K562 (cell line): ENCODE measurements around the gene ENTR1. TPM values are rescaled to one million over a fixed set of nuclear protein-coding genes. Genes with fewer than 3 reads are reported as not detected.
A peak's percentile ranks its signal among the peaks of the same experiment; 100 is the strongest.

Source experiments
- ATAC-seq: fragments of 200-7000 bp; cut with Tn5 transposase; 3 replicates; pipeline ENCODE4 v1.9.1; 2020; ENCODE audit warnings: moderate library complexity
- BruUV-seq: library from RNA; stranded (reverse); fragments of 400-500 nt; replicated peaks from 2 replicates; lab custom pipeline; 2021; lab: Mats Ljungman, UMichigan
- CTCF ChIA-PET: fragments of 300-600 bp; formaldehyde crosslinking; extraction: SDS; loops from one replicate; lab custom pipeline; 2021; ENCODE audit warnings: low intra/inter-chr PET ratio; lab: Yijun Ruan, JAX
- POLR2A ChIA-PET: fragments of 300-600, 350-650 bp; sonication (Branson Sonifier 250); formaldehyde crosslinking; extraction: SDS; loops from one replicate; lab custom pipeline; 2021; ENCODE audit warnings: antibody characterized with exemption, inconsistent platforms; lab: Yijun Ruan, JAX
- DNase-seq, 4 experiments: peaks; one replicate each; pipeline versions ENCODE4 v3.0.0 to v3.0.0-alpha.2; 2011 to 2018; ENCODE audit warnings: low spot score in 3 of 4, mixed read lengths in 3 of 4; ENCODE audit errors: extremely low read depth in 1 of 4
- FAIRE-seq: peaks from 2 replicates; lab custom pipeline; 2011; peaks lifted over from hg19 to GRCh38; lab: Jason Lieb, UNC
- H2AFZ ChIP-seq: 2 replicates; pipeline ENCODE4 v1.6.0; 2011; ENCODE audit warnings: low read depth, low read length, control low read depth, inconsistent platforms
- H3K27ac ChIP-seq: fragments of 200-600 bp; 3 replicates; pipeline ENCODE4 v1.8.0; 2011; ENCODE audit warnings: low read depth, mild to moderate bottlenecking, control low read depth, inconsistent platforms, low read length, moderate library complexity, mixed read lengths; ENCODE audit errors: extremely low read depth
- H3K27me3 ChIP-seq, 2 experiments: fragments of 300-600 bp in 1 of 2; 2 replicates in 1 of 2; 3 replicates in 1 of 2; pipeline versions ENCODE4 v1.6.0 to v1.8.0; 2011; ENCODE audit warnings: inconsistent platforms in 2 of 2, low read length in 2 of 2, mild to moderate bottlenecking in 1 of 2, mixed read lengths in 1 of 2, moderate library complexity in 1 of 2; ENCODE audit not compliant: control insufficient read depth in 2 of 2, insufficient read depth in 2 of 2
- H3K36me3 ChIP-seq: fragments of 300-600 bp; 3 replicates; pipeline ENCODE4 v1.8.0; 2011; ENCODE audit warnings: mild to moderate bottlenecking, low read length, inconsistent platforms; ENCODE audit not compliant: control insufficient read depth, insufficient read depth
- H3K4me1 ChIP-seq, 2 experiments: fragments of 200-600 bp in 1 of 2; replicated peaks in 1 of 2; 2 replicates in 1 of 2; 3 replicates in 1 of 2; pipeline versions ENCODE4 v1.5.1 to v1.8.0; 2011; ENCODE audit warnings: inconsistent platforms in 2 of 2, low read length in 2 of 2, mild to moderate bottlenecking in 1 of 2, mixed read lengths in 1 of 2, moderate library complexity in 1 of 2; ENCODE audit not compliant: control insufficient read depth in 2 of 2, insufficient read depth in 2 of 2
- H3K4me2 ChIP-seq: 2 replicates; pipeline ENCODE4 v1.6.1; 2011; ENCODE audit warnings: low read length, control low read depth, inconsistent platforms, mixed read lengths; ENCODE audit not compliant: insufficient read depth
- H3K4me3 ChIP-seq: fragments of 200-600 bp; sonication (generic), shearing (Covaris generic); 2 replicates; pipeline ENCODE4 v1.5.1; 2016; ENCODE audit warnings: control low read depth, inconsistent platforms
- H3K79me2 ChIP-seq: fragments of 200-600 bp; 3 replicates; pipeline ENCODE4 v1.8.0; 2011; ENCODE audit warnings: low read length, inconsistent platforms; ENCODE audit not compliant: control insufficient read depth, insufficient read depth
- H3K9ac ChIP-seq, 2 experiments: 2 replicates each; pipeline versions ENCODE4 v1.6.0 to v1.6.1; 2011; ENCODE audit warnings: low read depth in 2 of 2, low read length in 2 of 2, control low read depth in 1 of 2, inconsistent platforms in 1 of 2, mild to moderate bottlenecking in 1 of 2, mixed read lengths in 1 of 2; ENCODE audit not compliant: insufficient read depth in 1 of 2
- H3K9me1 ChIP-seq: one replicate; pipeline ENCODE4 v1.6.0; 2011; ENCODE audit warnings: inconsistent platforms, mild to moderate bottlenecking, low read length, moderate library complexity; ENCODE audit not compliant: control insufficient read depth, insufficient read depth
- H3K9me3 ChIP-seq: replicated peaks from 2 replicates; pipeline ENCODE4 v1.5.1; 2011; ENCODE audit warnings: low read depth, low read length, inconsistent platforms; ENCODE audit not compliant: control insufficient read depth, insufficient read depth
- H4K20me1 ChIP-seq: replicated peaks from 2 replicates; pipeline ENCODE4 v1.6.1; 2011; ENCODE audit warnings: low read length, inconsistent platforms, mixed read lengths; ENCODE audit not compliant: control insufficient read depth, insufficient read depth
- NFE2 ChIP-seq: IDR thresholded peaks from 2 replicates; pipeline ENCODE4 v1.6.1; 2014; ENCODE audit warnings: antibody characterized with exemption, low read depth
- NR2C1 ChIP-seq, 2 experiments: fragments of 450-650 bp; IDR thresholded peaks; 2 replicates each; pipeline ENCODE4 v1.6.1; 2017; ENCODE audit warnings: mild to moderate bottlenecking in 2 of 2, antibody characterized with exemption in 1 of 2, inconsistent platforms in 1 of 2, missing compliant biosample characterization in 1 of 2, missing genetic modification characterization in 1 of 2
- OTX1 ChIP-seq: fragments of 450-650 bp; formaldehyde crosslinking; IDR thresholded peaks from 2 replicates; pipeline ENCODE4 v1.4.0; 2022; ENCODE audit warnings: mild to moderate bottlenecking
- POLR2G ChIP-seq: fragments of 200-400 bp; formaldehyde crosslinking; IDR thresholded peaks from 2 replicates; pipeline ENCODE4 v1.6.1; 2017; ENCODE audit warnings: low read depth, mild to moderate bottlenecking, antibody characterized with exemption, low read length, moderate library complexity
- WGBS: fragments of 100-300 bp; shearing (Covaris generic); methylation state at CpG from one replicate; pipeline ENCODE4 v1.1.6; 2016; ENCODE audit warnings: low coverage, mixed read lengths; ENCODE audit not compliant: insufficient coverage; ENCODE audit errors: missing lambda C conversion rate; 5-methylcytosine and 5-hydroxymethylcytosine counted together
- in situ Hi-C: fragments of 300-500 bp; cut with MboI; formaldehyde crosslinking; loops from 4 replicates; pipeline ENCODE4 v1.15.0; 2018; ENCODE audit warnings: inconsistent platforms, mixed read lengths
- intact Hi-C: fragments of 100-400 bp; cut with micrococcal nuclease; formaldehyde crosslinking; loops from 2 replicates; pipeline ENCODE4 v1.14.2; 2022
- polyA plus RNA-seq, 8 experiments: library from polyadenylated mRNA; depleted of rRNA in 4 of 8; stranded (reverse) in 5 of 8; unstranded in 3 of 8; fragments of >200 nt; fragmentation: Nextera tagmentation in 2 of 8; fragmentation: Illumina TruSeq in 1 of 8; extraction: Ambion mirVana in 2 of 8; extraction: Trizol in 1 of 8; gene quantifications; 2 replicates each; pipeline versions ENCODE4 v1.2.1 to v1.2.3, GENCODE V29; 2011 to 2014; ENCODE audit warnings: inconsistent platforms in 1 of 8, missing spikeins in 1 of 8
- total RNA-seq, 7 experiments: library from RNA; depleted of rRNA in 6 of 7; stranded (reverse); fragments of >200 nt in 6 of 7; fragmentation: Illumina TruSeq in 2 of 7; extraction: Trizol in 2 of 7; gene quantifications; 2 replicates each; pipeline versions ENCODE4 v1.2.1 to v1.2.3, GENCODE V29; 2011 to 2021; ENCODE audit warnings: low replicate concordance in 1 of 7

The ENTR1 gene
- total and polyA plus RNA-seq, 9 of the 15 experiments (the other 6 are each of a cell fraction or from before 2014, with no cell fraction given): 6.7 to 106 (median 72.6) TPM

DNA sequence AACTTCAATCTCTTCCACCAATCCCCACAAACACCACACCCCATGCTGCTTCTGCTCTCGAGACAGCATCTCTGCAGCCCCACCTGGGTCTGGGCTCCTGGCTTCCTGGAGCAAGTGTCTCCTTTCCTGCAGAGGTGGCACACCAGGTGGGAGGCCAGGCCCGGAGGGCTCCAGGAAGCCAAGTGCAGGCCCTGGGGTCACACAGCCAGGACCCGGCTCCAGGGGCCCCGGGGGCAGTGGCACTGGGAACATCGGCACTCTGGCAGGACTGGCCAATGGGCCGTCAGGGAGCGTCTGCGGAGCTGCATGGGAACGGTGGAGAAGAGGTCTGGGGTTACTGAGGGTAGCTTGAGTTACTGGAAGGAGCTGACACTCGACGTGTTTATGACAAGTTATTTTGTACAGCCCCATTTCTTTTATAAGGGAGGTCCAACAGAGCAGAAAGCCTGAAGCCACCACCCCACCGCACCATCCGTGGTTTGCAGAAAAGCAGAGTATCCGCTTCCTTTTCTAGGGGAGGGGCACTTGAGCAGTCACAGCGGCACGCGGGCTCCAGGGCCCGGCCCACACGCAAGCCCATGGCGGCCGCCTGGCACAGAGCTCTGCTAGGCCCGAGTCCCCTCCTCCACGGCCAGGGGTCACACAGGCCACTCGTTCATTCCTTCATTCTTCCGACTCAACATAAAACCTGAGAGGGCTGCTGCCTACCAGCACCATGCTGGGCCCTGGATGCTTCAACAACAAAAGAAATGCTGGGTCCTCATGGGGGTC lies 43.8 kb upstream of the ENTR1 start:
- H3K4me1 ChIP-seq: 0 out of 5 replicates have a peak, but pooled peaks cover 0 to 3% of the 10 kb centered on the region in 2 experiments
- no peak for FAIRE-seq
- H3K27ac ChIP-seq: no peak overlapping the region
- no peak for TF ChIP-seq NR2C1 (IDR thresholded peaks at IDR 0.05)
- no peak for TF ChIP-seq NR2C1 (tag; IDR thresholded peaks at IDR 0.05)
- peak; percentile 45; the same call in 1 of the 2 replicates for TF ChIP-seq POLR2G
- WGBS: 97% methylated on average over 24 of the region's 25 CpGs
- no peak overlapping the region for H3K9ac ChIP-seq
- DNase-seq: no peak
- no peaks in the 10 kb centered on the region for H3K27me3 ChIP-seq
- H3K9me3 ChIP-seq: no peaks in the 10 kb centered on the region
- POLR2A ChIA-PET: interaction anchor here (1.3 to 2.9 kb wide), 3 partner anchors 12 to 35 kb away, joined by 3 to 12 read pairs (median 8); no protein-coding TSS in a partner anchor
- H3K4me2 ChIP-seq: no peak overlapping the region
- intact Hi-C loops (no loop called here), in situ Hi-C loops (no loop called here)
- no peak for ATAC-seq
- no peaks in the 10 kb centered on the region for H3K79me2 ChIP-seq
- no peaks in the 10 kb centered on the region for H4K20me1 ChIP-seq
- no peak overlapping the region for H3K4me3 ChIP-seq
- CTCF ChIA-PET: no interaction called here
- H3K36me3 ChIP-seq: peaks cover 91% of the 10 kb centered on the region; the same call in 2 of the 3 replicates
- no TSS peak for BruUV-seq
- H2AFZ ChIP-seq: no peak overlapping the region
- H3K9me1 ChIP-seq: no peaks in the 10 kb centered on the region

- Histone ChIP-seq H3K9me3 (no peaks in the 10 kb centered on the region), H3K9me1 (no peaks in the 10 kb centered on the region), H4K20me1 (no peaks in the 10 kb centered on the region), H3K4me2 (no peak overlapping the region), H2AFZ (no peak overlapping the region), H3K4me1 (0 out of 5 replicates have a peak, but pooled peaks cover 0 to 3% of the 10 kb centered on the region in 2 experiments), H3K36me3 (peaks cover 89% of the 10 kb centered on the region; the same call in 2 of the 3 replicates), H3K9ac (no peak overlapping the region), H3K27ac (no peak overlapping the region), H3K4me3 (no peak overlapping the region), H3K79me2 (no peaks in the 10 kb centered on the region), H3K27me3 (no peaks in the 10 kb centered on the region)
- ATAC-seq (no peak), DNase-seq (no peak), FAIRE-seq (no peak)
- CTCF ChIA-PET: no interaction called here
- 88% methylated on average over 11 of the region's 11 CpGs for WGBS
- BruUV-seq: no TSS peak
- intact Hi-C loops (no loop called here), in situ Hi-C loops (no loop called here)
- POLR2A ChIA-PET: interaction anchor here (0.6 to 2.9 kb wide), 5 partner anchors 11 to 34 kb away, joined by 3 to 12 read pairs (median 4); no protein-coding TSS in a partner anchor
- no peak for TF ChIP-seq NFE2
- no peak for TF ChIP-seq OTX1 (CRISPR knock-in tag)
These were observed 42.9 kb upstream of the ENTR1 start for GRCh38 chr9:136453326-136453725.
